IMR-90 (cell line): ENCODE measurements around the gene MAGI1.

Source experiments
- BHLHE40 ChIP-seq: fragments of 150-350 bp; IDR thresholded peaks from 2 replicates; pipeline ENCODE4 v1.6.1; 2016; ENCODE audit warnings: mild to moderate bottlenecking, low read depth, low read length
- CEBPB ChIP-seq: IDR thresholded peaks from 2 replicates; pipeline ENCODE4 v1.6.1; 2012; ENCODE audit warnings: low read depth, low read length, improper control_type of control experiment
- FOS ChIP-seq: fragments of 150-350 bp; IDR thresholded peaks from 2 replicates; pipeline ENCODE4 v1.6.1; 2016; ENCODE audit warnings: low read depth, low read length
- POLR2A ChIP-seq: IDR thresholded peaks from 2 replicates; pipeline ENCODE4 v1.6.1; 2012; ENCODE audit warnings: mild to moderate bottlenecking, low read depth, low read length
- RAD21 ChIP-seq: IDR thresholded peaks from 2 replicates; pipeline ENCODE4 v1.6.1; 2012; ENCODE audit warnings: low read length, improper control_type of control experiment
- SMC3 ChIP-seq: fragments of 150-350 bp; IDR thresholded peaks from 2 replicates; pipeline ENCODE4 v1.6.1; 2016; ENCODE audit warnings: low read depth, mild to moderate bottlenecking, antibody characterized with exemption, low read length, moderate library complexity
- TF ChIP-seq, protein P1 (sequence below): conservative IDR thresholded peaks from 2 replicates; pipeline ENCODE4 v1.5.1; 2012; ENCODE audit warnings: mild to moderate bottlenecking, low read depth, low read length, improper control_type of control experiment

DNA sequence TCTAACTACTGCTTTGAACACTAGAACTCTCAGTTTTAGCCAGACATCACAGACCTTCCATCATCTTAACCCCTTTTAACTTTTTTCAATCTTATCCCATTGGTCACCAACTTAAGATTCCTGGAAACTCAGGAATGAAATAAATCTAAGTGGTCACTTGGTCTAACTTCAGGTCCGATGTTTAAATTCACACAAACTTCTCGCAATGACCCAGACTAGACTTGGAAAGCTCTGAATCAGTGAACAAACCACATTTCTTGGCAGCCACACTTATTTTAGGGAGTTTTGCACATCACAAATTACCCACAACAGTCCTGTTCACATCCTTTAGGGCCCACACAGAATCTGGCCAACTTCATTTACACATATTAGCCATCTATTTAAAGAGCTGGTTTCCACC, 118.9 kb downstream of the MAGI1 start:
- no peak for TF ChIP-seq SMC3
- TF ChIP-seq, protein P1, sequence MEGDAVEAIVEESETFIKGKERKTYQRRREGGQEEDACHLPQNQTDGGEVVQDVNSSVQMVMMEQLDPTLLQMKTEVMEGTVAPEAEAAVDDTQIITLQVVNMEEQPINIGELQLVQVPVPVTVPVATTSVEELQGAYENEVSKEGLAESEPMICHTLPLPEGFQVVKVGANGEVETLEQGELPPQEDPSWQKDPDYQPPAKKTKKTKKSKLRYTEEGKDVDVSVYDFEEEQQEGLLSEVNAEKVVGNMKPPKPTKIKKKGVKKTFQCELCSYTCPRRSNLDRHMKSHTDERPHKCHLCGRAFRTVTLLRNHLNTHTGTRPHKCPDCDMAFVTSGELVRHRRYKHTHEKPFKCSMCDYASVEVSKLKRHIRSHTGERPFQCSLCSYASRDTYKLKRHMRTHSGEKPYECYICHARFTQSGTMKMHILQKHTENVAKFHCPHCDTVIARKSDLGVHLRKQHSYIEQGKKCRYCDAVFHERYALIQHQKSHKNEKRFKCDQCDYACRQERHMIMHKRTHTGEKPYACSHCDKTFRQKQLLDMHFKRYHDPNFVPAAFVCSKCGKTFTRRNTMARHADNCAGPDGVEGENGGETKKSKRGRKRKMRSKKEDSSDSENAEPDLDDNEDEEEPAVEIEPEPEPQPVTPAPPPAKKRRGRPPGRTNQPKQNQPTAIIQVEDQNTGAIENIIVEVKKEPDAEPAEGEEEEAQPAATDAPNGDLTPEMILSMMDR, result no peak
- no peak for TF ChIP-seq POLR2A
- no peak for TF ChIP-seq RAD21
- no peak for TF ChIP-seq CEBPB
- no peak for TF ChIP-seq FOS
- no peak for TF ChIP-seq BHLHE40
